Smooth muscle cell (in vitro differentiated cells): Measurements from ENCODE around the gene PVR. TPM values are rescaled to one million over a fixed set of nuclear protein-coding genes. Genes with fewer than 3 reads are reported as not detected.

Source experiments
- DNase-seq: peaks from one replicate; lab custom pipeline; 2025; ENCODE audit not compliant: unreplicated experiment; lab: John Stamatoyannopoulos, UW
- H2AFZ ChIP-seq: fragments of 200-600 bp; sonication (generic); 2 replicates; pipeline ENCODE4 v1.6.0; 2016; ENCODE audit warnings: antibody characterized with exemption, low read depth, mild to moderate bottlenecking
- H3F3A ChIP-seq: fragments of 200-600 bp; sonication (generic); 2 replicates; pipeline ENCODE4 v1.6.0; 2017; ENCODE audit warnings: antibody characterized with exemption, low read depth
- H3K27ac ChIP-seq: fragments of 200-600 bp; sonication (generic); 2 replicates; pipeline ENCODE4 v1.5.1; 2016; ENCODE audit warnings: low read depth, mild to moderate bottlenecking
- H3K27me3 ChIP-seq: fragments of 200-600 bp; sonication (generic); 2 replicates; pipeline ENCODE4 v1.6.1; 2016; ENCODE audit warnings: low read depth, mild to moderate bottlenecking
- H3K36me3 ChIP-seq: fragments of 200-600 bp; sonication (generic); 2 replicates; pipeline ENCODE4 v1.5.1; 2016; ENCODE audit warnings: low read depth
- H3K4me1 ChIP-seq: fragments of 200-600 bp; sonication (generic); 2 replicates; pipeline ENCODE4 v1.5.1; 2016; ENCODE audit warnings: low read depth
- H3K4me2 ChIP-seq: fragments of 200-600 bp; sonication (generic); 2 replicates; pipeline ENCODE4 v1.6.0; 2016; ENCODE audit warnings: mild to moderate bottlenecking
- H3K4me3 ChIP-seq: fragments of 200-600 bp; sonication (generic); 2 replicates; pipeline ENCODE4 v1.5.1; 2016; ENCODE audit warnings: mild to moderate bottlenecking
- H3K79me2 ChIP-seq: fragments of 200-600 bp; sonication (generic); 2 replicates; pipeline ENCODE4 v1.6.0; 2016; ENCODE audit warnings: low read depth, mild to moderate bottlenecking
- H3K9ac ChIP-seq: fragments of 200-600 bp; sonication (generic); 2 replicates; pipeline ENCODE4 v1.6.0; 2016; ENCODE audit warnings: low read depth
- H3K9me3 ChIP-seq: fragments of 200-600 bp; sonication (generic); replicated peaks from 2 replicates; pipeline ENCODE4 v1.5.1; 2016; ENCODE audit warnings: low read depth
- H4K20me1 ChIP-seq: fragments of 200-600 bp; sonication (generic); 2 replicates; pipeline ENCODE4 v1.6.0; 2016; ENCODE audit warnings: low read depth
- whole genome bisulfite sequencing: methylation state at CpG from one replicate; pipeline ENCODE4 v1.1.7; 2016; ENCODE audit warnings: low lambda C conversion rate; 5-methylcytosine and 5-hydroxymethylcytosine counted together
- polyA plus RNA-seq: library from polyadenylated mRNA; unstranded; fragments of >200 nt; fragmentation: Nextera tagmentation; extraction: Ambion mirVana; gene quantifications from 2 replicates; pipeline ENCODE4 v1.2.1, GENCODE V29; 2016
- total RNA-seq: library from RNA; depleted of rRNA; stranded (reverse); fragments of >200 nt; gene quantifications from 2 replicates; pipeline ENCODE4 v1.2.3, GENCODE V29; 2014
- TF ChIP-seq, protein P1 (sequence below): fragments of 200-600 bp; sonication (generic); IDR thresholded peaks from 2 replicates; pipeline ENCODE4 v1.5.1; 2017; ENCODE audit warnings: borderline replicate concordance, mild to moderate bottlenecking, antibody characterized with exemption; ENCODE audit not compliant: insufficient read depth, poor library complexity, severe bottlenecking

The PVR gene
- total and polyA plus RNA-seq, 2 experiments from 2014 or later, result 25.4 to 35.0 TPM

DNA sequence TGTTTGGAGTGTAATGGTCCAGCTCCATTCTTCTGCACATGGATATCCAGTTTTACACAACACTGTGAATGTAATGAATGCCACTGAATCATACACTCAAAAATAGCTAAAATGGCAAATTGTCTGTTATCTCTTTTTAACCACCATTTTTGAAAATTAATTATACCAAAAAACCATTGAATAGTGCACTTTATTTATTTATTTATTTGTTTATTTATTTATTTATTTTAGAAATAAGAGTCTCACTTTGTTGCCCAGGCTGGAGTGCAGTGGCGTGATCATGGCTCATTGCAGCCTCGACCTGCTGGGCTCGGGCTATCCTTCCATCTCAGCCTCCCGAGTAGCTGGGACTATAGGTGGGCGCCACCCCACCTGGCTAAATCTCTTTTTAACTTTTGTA, 20.3 kb downstream of the PVR start:
- Histone ChIP-seq H3K36me3 (no peaks in the 10 kb centered on the region), H3K4me1 (no peaks in the 10 kb centered on the region), H3F3A (no peaks in the 10 kb centered on the region), H3K79me2 (no peaks in the 10 kb centered on the region), H4K20me1 (no peaks in the 10 kb centered on the region), H3K9me3 (no peaks in the 10 kb centered on the region), H3K27me3 (no peaks in the 10 kb centered on the region), H3K4me3 (no peak overlapping the region), H3K4me2 (no peak overlapping the region), H3K9ac (no peak overlapping the region), H3K27ac (no peak overlapping the region), H2AFZ (no peak overlapping the region)
- no peak for DNase-seq
- TF ChIP-seq, protein P1, sequence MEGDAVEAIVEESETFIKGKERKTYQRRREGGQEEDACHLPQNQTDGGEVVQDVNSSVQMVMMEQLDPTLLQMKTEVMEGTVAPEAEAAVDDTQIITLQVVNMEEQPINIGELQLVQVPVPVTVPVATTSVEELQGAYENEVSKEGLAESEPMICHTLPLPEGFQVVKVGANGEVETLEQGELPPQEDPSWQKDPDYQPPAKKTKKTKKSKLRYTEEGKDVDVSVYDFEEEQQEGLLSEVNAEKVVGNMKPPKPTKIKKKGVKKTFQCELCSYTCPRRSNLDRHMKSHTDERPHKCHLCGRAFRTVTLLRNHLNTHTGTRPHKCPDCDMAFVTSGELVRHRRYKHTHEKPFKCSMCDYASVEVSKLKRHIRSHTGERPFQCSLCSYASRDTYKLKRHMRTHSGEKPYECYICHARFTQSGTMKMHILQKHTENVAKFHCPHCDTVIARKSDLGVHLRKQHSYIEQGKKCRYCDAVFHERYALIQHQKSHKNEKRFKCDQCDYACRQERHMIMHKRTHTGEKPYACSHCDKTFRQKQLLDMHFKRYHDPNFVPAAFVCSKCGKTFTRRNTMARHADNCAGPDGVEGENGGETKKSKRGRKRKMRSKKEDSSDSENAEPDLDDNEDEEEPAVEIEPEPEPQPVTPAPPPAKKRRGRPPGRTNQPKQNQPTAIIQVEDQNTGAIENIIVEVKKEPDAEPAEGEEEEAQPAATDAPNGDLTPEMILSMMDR, result no peak
- 98% methylated on average over 5 of the region's 5 CpGs for WGBS

DNA sequence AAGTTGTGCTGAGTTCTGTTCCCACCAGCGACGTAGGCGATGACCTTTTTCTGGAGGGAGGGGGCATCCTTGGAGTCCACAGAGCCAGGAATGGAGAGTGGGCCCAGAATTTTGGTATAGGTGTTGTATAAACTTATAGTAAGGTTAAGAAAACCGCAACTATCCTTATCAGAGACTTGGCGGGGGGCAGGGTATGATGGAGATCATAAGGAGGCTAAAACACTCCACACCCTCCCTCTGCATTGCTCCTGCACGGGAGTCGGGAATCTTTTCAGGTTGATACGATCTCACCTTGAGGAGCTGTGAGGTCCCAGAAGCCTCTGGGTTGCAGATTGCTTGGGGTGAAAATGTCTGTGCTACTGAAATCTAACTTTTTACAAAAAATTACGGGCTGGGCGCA, 21.3 kb downstream of the PVR start:
- TF ChIP-seq, protein P1, result no peak
- Histone ChIP-seq H3K79me2 (no peaks in the 10 kb centered on the region), H4K20me1 (no peaks in the 10 kb centered on the region), H3F3A (no peaks in the 10 kb centered on the region), H2AFZ (no peak overlapping the region), H3K4me2 (no peak overlapping the region), H3K27me3 (no peaks in the 10 kb centered on the region), H3K36me3 (no peaks in the 10 kb centered on the region), H3K4me3 (no peak overlapping the region), H3K9ac (no peak overlapping the region), H3K27ac (no peak overlapping the region), H3K4me1 (no peaks in the 10 kb centered on the region), H3K9me3 (no peaks in the 10 kb centered on the region)
- WGBS, result 91% methylated on average over 10 of the region's 10 CpGs
- DNase-seq, result no peak

DNA sequence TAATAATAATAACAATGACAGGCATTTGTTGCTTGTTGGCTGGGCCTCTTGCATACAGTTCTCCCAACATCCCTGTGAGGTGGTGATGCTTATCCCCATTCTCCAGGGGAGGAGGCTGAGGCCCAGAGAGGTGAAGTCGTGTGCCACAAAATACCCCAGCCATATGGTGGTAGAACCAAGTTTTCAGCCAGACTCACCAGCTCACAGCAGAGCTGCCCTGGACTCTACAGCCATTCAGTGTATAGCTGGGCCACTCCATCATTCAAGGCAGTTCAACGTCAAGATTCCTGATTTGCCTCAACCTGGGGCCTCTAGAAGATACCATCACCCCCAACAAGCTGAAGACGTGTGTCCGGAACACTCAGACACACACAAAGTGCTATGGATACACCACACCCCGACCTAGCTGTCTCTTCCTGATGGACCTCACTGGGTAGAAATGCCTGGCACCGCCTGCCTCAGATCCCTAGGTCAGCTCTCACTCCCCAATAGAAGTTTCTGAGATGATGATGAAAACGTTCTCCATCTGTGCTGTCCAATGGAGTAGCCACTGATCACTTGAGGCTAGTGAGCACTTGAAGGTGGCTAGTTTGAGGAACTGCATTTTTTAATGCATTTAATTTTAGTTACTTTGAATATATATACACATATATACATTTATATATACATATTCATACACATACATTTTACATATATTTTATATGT, 23.3 kb downstream of the PVR start:
- H3K9me3 ChIP-seq, result no peaks in the 10 kb centered on the region
- TF ChIP-seq, protein P1, result no peak
- H3K4me3 ChIP-seq, result no peak overlapping the region
- H3K27me3 ChIP-seq, result no peaks in the 10 kb centered on the region
- no peak for DNase-seq
- H3K9ac ChIP-seq, result no peak overlapping the region
- H2AFZ ChIP-seq, result no peak overlapping the region
- H3K27ac ChIP-seq, result no peak overlapping the region
- no peaks in the 10 kb centered on the region for H4K20me1 ChIP-seq
- no peaks in the 10 kb centered on the region for H3F3A ChIP-seq
- no peak overlapping the region for H3K4me2 ChIP-seq
- H3K79me2 ChIP-seq, result no peaks in the 10 kb centered on the region
- WGBS, result 90% methylated on average over 7 of the region's 7 CpGs
- no peaks in the 10 kb centered on the region for H3K4me1 ChIP-seq
- no peaks in the 10 kb centered on the region for H3K36me3 ChIP-seq
